ENCODE measurements around the gene FPR2. TPM values are rescaled to one million over a fixed set of nuclear protein-coding genes. Genes with fewer than 3 reads are reported as not detected.
"Not testable (repeated sequence)": the region's sequence is repeated elsewhere in the genome, so short reads cannot be mapped to it uniquely, and the experiment has no call there.

The FPR2 gene
- total RNA-seq, 2 donors from 2014 or later, result not detected

- no peaks in the 10 kb centered on the region for H3K36me3 Mint-ChIP-seq (ENCODE audit: low read depth)
- H3K9me3 Mint-ChIP-seq, result peaks cover under 1% of the 10 kb centered on the region
- ATAC-seq (replicated peaks), result no peak
- H3K4me1 Mint-ChIP-seq, result no peaks in the 10 kb centered on the region
- peaks cover 14% of the 10 kb centered on the region for H3K27me3 Mint-ChIP-seq
- H3K4me3 Mint-ChIP-seq, result no peak overlapping the region
- H3K27ac Mint-ChIP-seq, result no peak overlapping the region
These were observed 27.0 kb upstream of the FPR2 start for GRCh38 chr19:51733742-51734522.

- no peak overlapping the region for H3K4me3 Mint-ChIP-seq
- H3K27ac Mint-ChIP-seq, result no peak overlapping the region
- no peaks in the 10 kb centered on the region for H3K4me1 Mint-ChIP-seq
- no peaks in the 10 kb centered on the region for H3K9me3 Mint-ChIP-seq
- H3K36me3 Mint-ChIP-seq (ENCODE audit: low read depth), result no peaks in the 10 kb centered on the region
- peaks cover 17% of the 10 kb centered on the region for H3K27me3 Mint-ChIP-seq
- no peak for ATAC-seq (replicated peaks)
These were observed 25.1 kb upstream of the FPR2 start for GRCh38 chr19:51735759-51736449.

- peaks cover 17% of the 10 kb centered on the region for H3K27me3 Mint-ChIP-seq
- H3K36me3 Mint-ChIP-seq (ENCODE audit: low read depth), result no peaks in the 10 kb centered on the region
- H3K4me1 Mint-ChIP-seq, result no peaks in the 10 kb centered on the region
- H3K27ac Mint-ChIP-seq, result no peak overlapping the region
- no peak overlapping the region for H3K4me3 Mint-ChIP-seq
- ATAC-seq (replicated peaks), result no peak
- H3K9me3 Mint-ChIP-seq, result no peaks in the 10 kb centered on the region
These were observed 23.6 kb upstream of the FPR2 start for GRCh38 chr19:51737389-51737788.

- no peak for ATAC-seq (replicated peaks)
- Mint-ChIP-seq H3K9me3 (no peaks in the 10 kb centered on the region), H3K27ac (no peak overlapping the region), H3K36me3 (ENCODE audit: low read depth) (no peaks in the 10 kb centered on the region), H3K4me3 (no peak overlapping the region), H3K27me3 (peaks cover 17% of the 10 kb centered on the region), H3K4me1 (no peaks in the 10 kb centered on the region)
These were observed 23.1 kb upstream of the FPR2 start for GRCh38 chr19:51737924-51738323.

- not testable (repeated sequence) for H3K4me1 Mint-ChIP-seq; ATAC-seq (replicated peaks); H3K36me3 Mint-ChIP-seq (ENCODE audit: low read depth); H3K9me3 Mint-ChIP-seq; H3K4me3 Mint-ChIP-seq; H3K27ac Mint-ChIP-seq
- H3K27me3 Mint-ChIP-seq, result peaks cover 17% of the 10 kb centered on the region
These were observed 22.5 kb upstream of the FPR2 start for GRCh38 chr19:51738523-51738922.

- Mint-ChIP-seq H3K4me3 (no peak overlapping the region), H3K27me3 (peaks cover 17% of the 10 kb centered on the region), H3K27ac (no peak overlapping the region), H3K36me3 (ENCODE audit: low read depth) (no peaks in the 10 kb centered on the region), H3K4me1 (no peaks in the 10 kb centered on the region), H3K9me3 (no peaks in the 10 kb centered on the region)
- ATAC-seq (replicated peaks), result no peak
These were observed 21.3 kb upstream of the FPR2 start for GRCh38 chr19:51739466-51740213.

GRCh38 chr19:51740356-51740755 is 20.6 kb upstream of the FPR2 start:
- ATAC-seq (replicated peaks), result no peak
- Mint-ChIP-seq H3K27me3 (peaks cover 17% of the 10 kb centered on the region), H3K4me3 (no peak overlapping the region), H3K9me3 (no peaks in the 10 kb centered on the region), H3K27ac (no peak overlapping the region), H3K36me3 (ENCODE audit: low read depth) (no peaks in the 10 kb centered on the region), H3K4me1 (no peaks in the 10 kb centered on the region)

- H3K27ac Mint-ChIP-seq, result no peak overlapping the region
- H3K27me3 Mint-ChIP-seq, result peaks cover 12% of the 10 kb centered on the region
- no peak for ATAC-seq (replicated peaks)
- H3K36me3 Mint-ChIP-seq (ENCODE audit: low read depth), result no peaks in the 10 kb centered on the region
- H3K9me3 Mint-ChIP-seq, result no peaks in the 10 kb centered on the region
- H3K4me3 Mint-ChIP-seq, result no peak overlapping the region
- no peaks in the 10 kb centered on the region for H3K4me1 Mint-ChIP-seq
These were observed 18.2 kb upstream of the FPR2 start for GRCh38 chr19:51742789-51743188.

- Mint-ChIP-seq H3K36me3 (ENCODE audit: low read depth) (no peaks in the 10 kb centered on the region), H3K9me3 (no peaks in the 10 kb centered on the region), H3K27me3 (peaks cover 12% of the 10 kb centered on the region), H3K4me3 (no peak overlapping the region), H3K27ac (no peak overlapping the region), H3K4me1 (no peaks in the 10 kb centered on the region)
- ATAC-seq (replicated peaks), result no peak
These were observed 17.6 kb upstream of the FPR2 start for GRCh38 chr19:51743405-51743804.

- Mint-ChIP-seq H3K27me3 (peaks cover 16% of the 10 kb centered on the region), H3K9me3 (no peaks in the 10 kb centered on the region), H3K4me1 (no peaks in the 10 kb centered on the region), H3K27ac (no peak overlapping the region), H3K4me3 (no peak overlapping the region), H3K36me3 (ENCODE audit: low read depth) (no peaks in the 10 kb centered on the region)
- no peak for ATAC-seq (replicated peaks)
These were observed 14.2 kb upstream of the FPR2 start for GRCh38 chr19:51746731-51747130.

- Mint-ChIP-seq H3K27ac (no peak overlapping the region), H3K9me3 (no peaks in the 10 kb centered on the region), H3K4me3 (no peak overlapping the region), H3K36me3 (ENCODE audit: low read depth) (no peaks in the 10 kb centered on the region), H3K27me3 (peaks cover 16% of the 10 kb centered on the region), H3K4me1 (no peaks in the 10 kb centered on the region)
- ATAC-seq (replicated peaks), result no peak
These were observed 11.0 kb upstream of the FPR2 start for GRCh38 chr19:51749979-51750378.

- ATAC-seq (replicated peaks), result no peak
- Mint-ChIP-seq H3K9me3 (no peaks in the 10 kb centered on the region), H3K36me3 (ENCODE audit: low read depth) (no peaks in the 10 kb centered on the region), H3K4me3 (no peak overlapping the region), H3K27ac (no peak overlapping the region), H3K27me3 (peaks cover 14% of the 10 kb centered on the region), H3K4me1 (no peaks in the 10 kb centered on the region)
These were observed 10.4 kb upstream of the FPR2 start for GRCh38 chr19:51750400-51751094.

- H3K9me3 Mint-ChIP-seq, result peaks cover 6% of the 10 kb centered on the region
- no peak within 1 kb of the TSS for H3K4me3 Mint-ChIP-seq
- H3K27me3 Mint-ChIP-seq, result peaks cover 17% of the 10 kb centered on the region
- H3K36me3 Mint-ChIP-seq (ENCODE audit: low read depth), result no peaks in the 10 kb centered on the region
- H3K27ac Mint-ChIP-seq, result no peak within 1 kb of the TSS
- H3K4me1 Mint-ChIP-seq, result no peaks in the 10 kb centered on the region
- no peak for ATAC-seq (replicated peaks)
These were observed 9.3 kb upstream of the FPR2 start, which contains the start of gene FPR1 for GRCh38 chr19:51751655-51752054. Gene FPR1, minus strand, starts transcription at chr19:51751878. Its CDS starts 4,884 bp downstream, at chr19:51746994.

- Mint-ChIP-seq H3K27me3 (peaks cover 12% of the 10 kb centered on the region), H3K36me3 (ENCODE audit: low read depth) (no peaks in the 10 kb centered on the region), H3K4me1 (no peaks in the 10 kb centered on the region), H3K4me3 (no peak overlapping the region), H3K9me3 (peaks cover 6% of the 10 kb centered on the region), H3K27ac (no peak overlapping the region)
- ATAC-seq (replicated peaks), result no peak
These were observed 6.9 kb upstream of the FPR2 start for GRCh38 chr19:51754109-51754508.

Measured in activated T-helper 17 cell treated with anti-CD3 and anti-CD28 coated beads, Interleukin-2, amount 50 U/mL, for 72 hours (primary cell).